ENCODE data around the gene AIP.
"Not testable (repeated sequence)": the region's sequence is repeated elsewhere in the genome, so short reads cannot be mapped to it uniquely, and the experiment has no call there.

Gene AIP

DNA sequence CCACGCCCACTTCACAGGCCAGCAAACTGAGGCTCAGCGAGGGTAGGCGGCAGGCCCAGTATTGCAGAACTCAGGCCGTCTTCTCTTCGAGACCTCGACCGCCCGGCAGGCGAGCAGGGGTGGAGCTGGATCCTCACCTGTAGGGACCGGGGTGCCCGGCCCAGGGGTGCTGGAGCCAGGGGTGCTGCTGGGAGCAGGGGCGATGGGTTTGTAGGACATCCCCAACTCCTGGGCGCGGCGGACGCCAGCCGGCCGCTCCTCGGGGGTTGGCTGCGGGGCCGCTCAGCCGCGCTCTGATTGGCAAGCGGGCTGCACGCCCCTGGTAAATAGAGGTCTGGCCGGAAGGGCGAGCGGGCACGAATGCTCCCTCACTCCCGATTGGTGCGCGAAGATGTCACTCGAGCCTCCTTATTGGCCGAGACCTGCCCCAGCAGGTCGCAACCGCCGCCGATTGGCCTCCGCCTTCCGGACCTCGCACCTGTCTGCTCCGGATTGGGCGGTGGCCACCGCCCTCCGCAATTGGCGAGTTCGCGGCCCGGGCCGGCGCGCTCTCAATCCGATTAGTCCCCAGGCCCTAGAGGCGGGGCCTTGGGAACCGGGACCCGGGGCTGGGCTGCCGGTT is 25.1 kb downstream of the AIP start, which contains the start of gene CDK2AP2:
CDK2AP2 (minus strand) TSS at position 299 of the 622 bp plus-strand sequence; CDS start at position 219, 80 bp downstream.
- DNase-seq, result peak; percentile 99

DNA sequence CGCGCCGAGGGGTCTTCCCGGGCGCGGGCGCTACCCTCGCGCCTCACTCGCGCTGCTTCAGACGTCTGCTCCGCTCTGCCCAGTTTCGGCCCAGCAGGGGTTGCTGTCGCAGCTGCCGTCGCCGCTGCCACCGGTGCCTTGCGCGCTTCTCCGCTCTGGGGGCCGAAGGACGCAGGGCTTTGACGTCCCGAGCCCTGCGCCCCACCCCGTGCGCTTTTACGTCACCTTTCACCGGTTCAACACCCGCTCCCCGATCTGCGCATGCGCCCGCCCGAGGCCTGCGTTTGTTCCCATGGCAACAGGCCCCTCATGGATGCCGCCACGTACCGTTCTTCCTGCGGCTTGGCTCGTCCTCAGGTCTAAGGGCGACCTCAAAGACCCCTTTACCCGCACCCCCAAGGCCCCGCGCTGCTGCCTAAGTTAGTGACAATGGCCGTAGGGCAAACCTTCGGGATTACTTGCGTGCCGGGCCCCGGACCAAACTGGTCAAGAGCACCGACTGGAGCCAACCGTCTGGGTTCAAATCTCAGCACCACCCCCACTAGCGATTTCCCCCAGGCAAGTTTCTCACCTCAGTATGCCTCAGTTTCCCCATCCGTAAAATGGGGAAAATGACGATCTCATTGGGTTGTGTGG is 25.8 kb downstream of the AIP start:
- peak; percentile 97 for DNase-seq

DNA sequence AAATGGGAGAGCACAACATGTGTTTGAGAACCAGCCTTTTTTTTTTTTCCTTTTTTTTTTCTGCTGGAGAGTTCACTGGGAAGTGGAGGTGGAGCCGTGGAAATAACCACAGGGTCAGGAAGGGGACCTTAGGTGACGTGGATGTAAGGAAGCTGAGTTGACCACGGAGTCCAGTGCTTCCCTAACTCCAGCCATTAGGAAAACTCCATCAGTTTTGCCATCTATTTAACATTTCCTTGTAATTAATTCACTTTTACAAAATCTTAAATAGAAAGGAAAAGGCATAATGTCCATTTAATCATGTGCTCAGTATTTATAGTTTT is 27.2 kb downstream of the AIP start:
- DNase-seq, result no peak

GRCh38 chr11:67511558-67511957 is 28.7 kb downstream of the AIP start:
- not testable (repeated sequence) for DNase-seq

DNA sequence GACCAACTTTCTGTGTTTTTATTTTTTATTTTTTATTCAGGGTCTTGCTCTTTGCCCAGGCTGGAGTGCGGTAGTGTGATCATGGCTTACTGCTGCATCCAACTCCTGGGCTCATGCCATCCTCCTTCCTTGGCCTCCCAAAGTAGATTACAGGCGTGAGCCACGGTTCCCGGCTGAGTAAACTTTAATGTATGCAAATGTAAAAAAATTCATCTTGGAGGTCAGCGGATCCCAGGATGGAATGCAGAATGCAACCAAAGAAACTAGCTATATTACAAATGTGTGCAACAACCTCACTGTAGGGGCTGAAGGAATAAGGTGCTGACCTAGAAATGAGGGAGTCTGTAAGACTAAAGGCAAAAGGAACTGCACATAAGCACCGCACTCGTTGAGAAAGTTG is 31.3 kb downstream of the AIP start:
- no peak for DNase-seq

DNA sequence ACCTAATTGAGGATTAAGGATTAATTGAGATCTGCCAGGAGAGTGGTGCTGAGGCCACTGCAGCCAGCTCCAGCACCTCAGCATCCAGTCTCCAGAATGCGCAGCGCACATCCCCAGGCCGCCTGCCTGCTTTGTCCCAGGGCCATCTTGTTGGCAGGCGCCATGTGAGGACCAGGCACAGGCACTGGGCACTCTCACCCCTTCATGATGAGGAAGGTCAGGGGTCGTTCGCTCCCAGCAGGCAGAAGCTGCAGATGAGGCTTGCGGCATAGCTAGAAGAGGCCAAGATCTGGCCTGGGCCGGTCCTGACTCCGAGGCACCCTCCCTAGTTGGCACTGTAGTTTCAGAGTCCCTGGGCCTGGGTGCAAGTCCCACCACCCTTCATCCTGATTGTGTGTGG is 34.0 kb downstream of the AIP start:
- DNase-seq, result no peak

DNA sequence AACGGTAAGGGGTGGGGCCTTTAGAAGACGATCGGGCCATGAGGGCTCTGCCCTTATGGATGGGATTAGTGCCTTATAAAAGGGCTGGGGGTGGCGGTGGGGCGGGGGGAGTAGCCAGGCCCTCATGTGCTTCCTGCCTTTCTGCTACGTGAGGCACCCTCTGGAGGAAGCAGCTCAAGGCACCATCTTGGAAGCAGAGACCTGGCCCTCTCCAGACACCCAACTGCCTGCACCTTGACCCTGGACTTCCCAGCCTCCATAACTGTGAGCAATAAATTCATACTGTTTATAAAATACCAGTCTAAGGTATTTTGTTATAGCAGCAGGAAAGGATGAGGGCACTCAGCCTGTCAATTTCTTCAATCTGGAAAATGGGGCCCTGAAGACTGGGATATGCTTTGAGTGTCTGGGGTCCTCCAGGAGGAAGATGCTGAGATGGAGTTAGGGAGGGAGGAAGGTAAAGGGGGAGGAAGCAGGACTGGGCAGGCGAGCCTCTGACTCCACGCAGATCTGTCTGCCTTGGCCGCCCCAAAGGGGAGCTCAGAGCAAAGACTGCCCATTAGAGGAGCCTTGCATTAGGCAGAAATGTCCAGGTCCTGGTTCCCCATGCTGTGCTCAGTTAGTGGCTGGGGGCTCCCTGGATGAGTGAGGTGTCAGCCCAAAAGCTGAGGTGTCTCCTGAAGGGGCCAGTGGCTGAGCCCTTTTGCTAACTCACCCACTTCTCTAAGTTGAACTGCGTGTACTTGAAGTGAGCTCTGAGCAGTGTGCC is 35.1 kb downstream of the AIP start:
- no peak for DNase-seq

- no peak for DNase-seq
Measured at GRCh38 chr11:67519726-67520125, 36.9 kb downstream of the AIP start.

DNA sequence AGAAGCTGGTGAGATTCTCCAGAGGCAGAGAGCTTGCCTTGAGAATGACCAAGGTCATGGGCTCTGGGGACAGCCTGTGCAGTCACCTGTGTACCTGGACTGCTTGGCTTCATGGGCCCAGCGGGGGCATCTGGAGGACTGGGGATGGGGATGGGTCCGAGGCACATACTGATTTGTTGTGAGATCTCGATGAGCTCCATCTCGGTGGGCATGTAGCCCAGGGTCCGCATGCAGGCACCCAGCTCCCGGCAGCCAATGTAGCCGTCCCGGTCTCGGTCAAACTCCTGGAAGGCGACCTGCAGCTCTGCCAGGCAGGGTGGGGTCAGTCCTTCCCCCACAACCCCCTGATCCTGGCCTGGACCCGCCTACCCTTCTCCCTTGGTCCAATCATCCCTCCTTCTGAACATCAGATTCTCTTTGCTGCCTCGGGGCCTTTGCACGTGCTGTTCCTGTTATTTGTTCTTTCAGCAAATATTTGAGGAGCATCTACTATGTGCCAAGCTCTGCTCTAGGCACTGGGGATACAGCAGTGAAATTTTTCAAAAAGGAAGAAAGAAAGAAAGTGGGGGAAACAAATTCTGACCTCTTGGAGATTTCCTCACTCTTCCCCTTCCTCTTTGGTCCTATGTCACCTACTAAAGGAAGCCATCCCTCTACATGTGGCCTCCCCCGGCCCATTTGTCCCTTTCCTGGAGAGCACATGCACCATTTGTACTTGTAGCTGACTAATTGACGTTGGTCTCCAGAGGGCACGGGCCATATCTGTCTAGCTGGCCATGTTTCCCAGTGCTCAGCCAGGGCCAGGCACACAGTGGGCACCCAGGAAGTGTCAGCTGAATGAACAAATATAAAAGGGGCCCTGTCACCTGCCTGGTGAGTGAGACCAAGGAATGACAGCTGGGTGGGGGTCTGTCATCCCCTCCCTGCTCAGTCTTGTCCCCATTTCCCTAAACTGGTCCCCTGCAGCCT is 38.3 kb downstream of the AIP start:
- DNase-seq, result no peak

GRCh38 chr11:67521924-67522323 is 39.1 kb downstream of the AIP start:
- DNase-seq, result no peak

DNA sequence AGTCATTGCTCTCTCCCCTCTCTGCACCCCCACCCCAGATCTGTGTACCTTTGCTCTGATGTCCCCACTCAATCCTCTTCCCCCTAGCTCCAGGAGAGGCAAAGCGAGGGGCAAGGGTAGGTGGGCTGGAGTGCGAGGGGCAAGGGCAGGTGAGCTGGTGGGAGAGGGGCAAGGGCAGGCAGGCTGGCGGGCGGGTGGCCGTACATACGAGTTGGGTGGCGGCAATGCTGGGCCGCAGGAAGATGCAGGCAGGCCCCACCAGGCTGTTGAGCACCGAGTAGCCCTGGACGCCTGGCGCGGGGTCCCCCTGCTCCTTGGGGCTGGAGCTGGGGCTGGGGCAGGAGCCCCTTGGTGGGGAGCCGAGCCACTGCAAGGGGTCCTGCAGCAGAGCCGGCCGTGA is 39.5 kb downstream of the AIP start:
- DNase-seq, result no peak

DNA sequence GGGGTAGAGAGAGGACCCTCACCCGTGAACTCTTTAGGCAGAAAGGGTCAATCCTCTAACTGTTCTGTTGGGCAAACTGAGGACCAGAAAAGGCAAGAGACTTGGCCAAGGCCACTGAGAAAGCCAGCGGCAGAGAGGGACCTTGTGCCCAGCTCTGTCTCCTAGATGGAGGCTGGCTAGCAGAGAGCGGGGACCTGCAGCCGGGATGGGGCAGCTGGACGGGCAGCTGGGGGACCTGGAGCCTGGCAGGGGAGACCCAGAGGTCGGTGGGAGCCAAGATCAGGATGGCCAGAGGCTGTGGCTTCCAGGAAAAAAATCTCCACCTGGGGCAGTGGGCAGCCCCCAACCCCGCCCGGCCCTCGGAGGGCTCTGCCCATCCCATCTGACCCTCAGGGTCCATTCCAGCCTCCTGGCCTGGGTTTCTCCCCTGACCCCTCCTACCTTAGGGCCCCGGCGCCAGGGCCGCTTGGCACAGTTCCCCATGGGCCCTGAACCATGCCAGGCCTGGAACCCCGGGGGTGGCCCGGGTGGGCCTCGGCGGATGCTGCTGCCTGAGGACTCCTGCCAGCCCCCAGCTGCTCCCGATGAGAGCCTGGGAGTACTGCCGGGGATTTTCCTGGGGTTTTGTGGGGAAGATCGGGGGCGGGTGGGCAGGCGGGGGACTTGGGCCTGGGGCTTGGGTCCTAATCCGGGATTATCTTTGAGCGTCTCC is 40.2 kb downstream of the AIP start, which contains the start of gene CABP2:
CABP2 (minus strand) TSS at position 603 of the 712 bp plus-strand sequence; CDS start at position 483, 120 bp downstream.
- no peak for DNase-seq

DNA sequence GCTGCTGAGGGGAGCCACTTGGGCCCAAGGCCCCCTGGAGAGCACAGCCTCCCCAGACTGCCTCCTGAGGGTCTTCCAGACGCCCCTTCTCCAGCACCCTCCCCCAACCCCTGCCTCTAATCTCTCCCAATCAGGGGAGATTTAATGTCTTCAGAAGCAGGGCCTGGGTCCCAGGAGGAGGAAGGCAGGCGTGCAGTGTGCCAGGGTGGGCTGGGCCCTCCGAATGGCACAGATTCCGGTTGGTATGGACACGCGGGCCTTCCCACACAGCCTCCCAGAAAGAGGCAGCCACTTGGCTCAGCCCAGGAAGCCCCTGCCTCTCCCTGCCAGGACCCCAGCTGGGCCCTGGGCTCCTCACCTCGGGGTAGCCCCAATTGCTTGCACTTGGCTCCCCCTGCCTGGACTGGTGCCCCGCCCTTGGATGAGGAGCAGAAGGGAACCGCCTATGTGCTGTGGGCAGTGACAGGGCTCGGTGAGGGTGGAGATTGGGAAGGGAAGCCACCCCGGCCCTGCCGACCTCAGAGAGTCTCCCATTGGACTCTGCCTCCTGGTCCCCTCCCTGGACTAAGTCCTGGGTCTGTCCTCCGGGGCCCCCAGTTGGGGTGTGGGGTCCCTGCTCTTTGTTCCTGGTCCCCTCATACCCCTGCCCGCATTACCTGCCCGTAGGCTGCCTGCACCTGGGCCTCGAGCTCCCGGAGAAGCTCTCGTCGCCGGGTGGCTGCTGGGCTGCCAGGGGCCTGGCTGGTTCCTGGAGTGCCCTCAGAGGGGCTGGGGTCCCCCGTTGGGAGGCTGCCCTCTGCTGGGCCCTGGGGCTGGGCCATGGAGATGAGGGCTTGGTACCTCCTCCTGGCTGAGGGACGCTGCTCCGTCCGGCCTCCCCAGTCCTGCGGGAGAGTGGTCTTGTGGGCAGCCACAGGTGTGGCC is 41.0 kb downstream of the AIP start:
- no peak for DNase-seq

GRCh38 chr11:67524480-67524808 is 41.6 kb downstream of the AIP start:
- DNase-seq, result no peak

DNA sequence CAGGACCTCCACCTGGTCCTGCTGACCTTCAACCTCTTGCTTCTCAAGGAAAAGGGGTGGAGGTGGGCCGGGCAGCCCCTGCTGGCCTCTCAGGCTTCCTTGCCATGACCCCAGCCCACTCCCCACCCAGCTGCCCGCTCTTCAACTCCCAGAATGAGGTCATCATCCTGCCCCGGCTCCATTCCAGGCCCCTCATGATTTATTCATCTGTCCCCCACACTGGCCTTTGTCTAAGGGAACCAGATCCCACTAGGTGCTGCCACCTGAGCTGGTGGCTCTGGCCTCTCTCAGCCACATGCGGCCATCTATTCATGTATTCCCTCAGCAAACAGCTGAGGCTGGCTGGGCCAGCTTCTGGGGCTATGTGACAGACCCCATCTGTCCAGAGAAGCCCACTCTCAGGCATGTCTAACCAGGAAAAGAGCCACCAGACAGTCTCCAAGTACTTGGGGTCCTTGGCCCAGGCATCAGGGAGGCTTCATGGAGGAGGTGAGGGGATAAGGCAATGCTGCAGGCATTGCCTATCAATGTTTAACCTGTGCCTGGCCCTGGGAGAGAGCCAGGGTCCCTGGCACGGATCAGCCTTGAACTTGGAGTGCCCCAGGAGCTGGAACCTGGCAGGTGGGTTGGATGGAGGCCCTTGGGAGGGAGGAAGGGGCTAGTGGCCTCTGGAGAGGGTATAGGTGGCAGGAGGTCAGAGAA is 42.6 kb downstream of the AIP start:
- no peak for DNase-seq

GRCh38 chr11:67528376-67528775 is 45.5 kb downstream of the AIP start:
- DNase-seq, result no peak

DNA sequence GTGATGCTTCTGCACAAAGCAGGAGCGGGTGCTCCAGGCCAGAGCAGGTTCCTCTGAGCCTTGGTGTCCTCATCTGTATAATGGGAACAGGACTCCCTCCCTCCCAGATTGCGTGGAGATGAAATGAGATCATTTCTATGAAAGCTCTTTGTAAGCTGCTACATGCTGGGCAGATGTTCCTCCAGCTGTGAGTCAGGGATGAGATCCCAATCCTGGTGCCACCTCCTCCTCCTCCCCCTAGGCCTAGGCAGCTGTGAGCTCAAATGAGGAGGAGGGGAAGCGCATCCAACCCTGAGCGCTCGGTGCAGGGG is 47.4 kb downstream of the AIP start:
- no peak for DNase-seq

GRCh38 chr11:67532889-67533288 is 50.1 kb downstream of the AIP start:
- no peak for DNase-seq

GRCh38 chr11:67534070-67534679 is 51.3 kb downstream of the AIP start:
- DNase-seq, result no peak

GRCh38 chr11:67535561-67535960 is 52.7 kb downstream of the AIP start:
- DNase-seq, result no peak
